Common myeloid progenitor, CD34-positive (primary cell): ENCODE data around the gene GLIPR1.
"Not testable (repeated sequence)": the region's sequence is repeated elsewhere in the genome, so short reads cannot be mapped to it uniquely, and the experiment has no call there.

Experiments used
- CTCF ChIA-PET: fragments of 350-600 bp; sonication (Branson Sonifier 250); formaldehyde crosslinking; loops from one replicate; lab custom pipeline; 2021; ENCODE audit warnings: antibody characterized with exemption; lab: Charles Lee
- POLR2A ChIA-PET: fragments of 350-600 bp; sonication (Branson Sonifier 250); formaldehyde crosslinking; loops from one replicate; lab custom pipeline; 2021; ENCODE audit warnings: antibody characterized with exemption; lab: Charles Lee
- DNase-seq, 3 donors: peaks; one replicate each; pipeline versions ENCODE4 v3.0.0 to v3.0.0-alpha.2; 2013
- H3K27ac ChIP-seq, 2 experiments: 1 replicate in 1 of 2; 2 replicates in 1 of 2; pipeline ENCODE4 v1.7.0; 2013; ENCODE audit warnings: inconsistent platforms in 2 of 2, low read length in 2 of 2, mild to moderate bottlenecking in 2 of 2, low read depth in 1 of 2, moderate library complexity in 1 of 2; ENCODE audit not compliant: severe bottlenecking in 2 of 2, insufficient read depth in 1 of 2, poor library complexity in 1 of 2
- H3K27me3 ChIP-seq, 5 experiments: replicated peaks in 2 of 5; 1 replicate in 3 of 5; 2 replicates in 2 of 5; pipeline versions ENCODE4 v1.6.1 to v1.7.0; 2013; ENCODE audit warnings: low read length in 4 of 5, mild to moderate bottlenecking in 2 of 5, moderate library complexity in 2 of 5, inconsistent platforms in 1 of 5; ENCODE audit not compliant: insufficient read depth in 5 of 5, control insufficient read depth in 4 of 5
- H3K36me3 ChIP-seq, 4 experiments: 1 replicate in 2 of 4; 2 replicates in 2 of 4; pipeline versions ENCODE4 v1.6.1 to v1.7.0; 2013; ENCODE audit warnings: low read length in 3 of 4, control low read depth in 1 of 4, mild to moderate bottlenecking in 1 of 4; ENCODE audit not compliant: control insufficient read depth in 4 of 4, insufficient read depth in 4 of 4
- H3K4me1 ChIP-seq, 4 experiments: 1 replicate in 3 of 4; 2 replicates in 1 of 4; pipeline versions ENCODE4 v1.6.1 to v1.7.1; 2013; ENCODE audit warnings: low read length in 3 of 4, mild to moderate bottlenecking in 3 of 4, control low read depth in 1 of 4, inconsistent platforms in 1 of 4, moderate library complexity in 1 of 4; ENCODE audit not compliant: control insufficient read depth in 4 of 4, insufficient read depth in 4 of 4; ENCODE audit errors: control extremely low read depth in 1 of 4
- H3K4me3 ChIP-seq, 7 experiments: 1 replicate in 4 of 7; 2 replicates in 3 of 7; pipeline versions ENCODE4 v1.5.1 to v1.7.0; 2013; ENCODE audit warnings: mild to moderate bottlenecking in 7 of 7, low read length in 6 of 7, moderate library complexity in 6 of 7, inconsistent platforms in 2 of 7, low read depth in 2 of 7, control low read depth in 1 of 7; ENCODE audit not compliant: insufficient read depth in 4 of 7, control insufficient read depth in 1 of 7; ENCODE audit errors: extremely low read depth in 1 of 7
- H3K9me3 ChIP-seq, 5 experiments: 1 replicate in 4 of 5; 2 replicates in 1 of 5; pipeline versions ENCODE4 v1.6.1 to v1.7.1; 2013; ENCODE audit warnings: low read length in 4 of 5, mild to moderate bottlenecking in 2 of 5, inconsistent platforms in 1 of 5, low read depth in 1 of 5, moderate library complexity in 1 of 5; ENCODE audit not compliant: control insufficient read depth in 4 of 5, insufficient read depth in 2 of 5; ENCODE audit errors: control extremely low read depth in 1 of 5
- WGBS: methylation state at CpG from one replicate; pipeline ENCODE4 v1.1.5; 2013; ENCODE audit not compliant: insufficient coverage; 5-methylcytosine and 5-hydroxymethylcytosine counted together

The GLIPR1 gene

GRCh38 chr12:75521224-75521623, 40.7 kb downstream of the GLIPR1 start:
- POLR2A ChIA-PET, CTCF ChIA-PET, H3K9me3 ChIP-seq, H3K36me3 ChIP-seq, H3K27ac ChIP-seq, H3K4me3 ChIP-seq, DNase-seq, H3K27me3 ChIP-seq, H3K4me1 ChIP-seq: not testable (repeated sequence)

GRCh38 chr12:75522124-75522523, 41.6 kb downstream of the GLIPR1 start:
- POLR2A ChIA-PET, H3K4me3 ChIP-seq, H3K36me3 ChIP-seq, DNase-seq, H3K27me3 ChIP-seq, H3K4me1 ChIP-seq, CTCF ChIA-PET, H3K27ac ChIP-seq, H3K9me3 ChIP-seq: not testable (repeated sequence)
- WGBS, result 97% methylated on average over 3 of the region's 5 CpGs

GRCh38 chr12:75525263-75525662, 44.7 kb downstream of the GLIPR1 start:
- POLR2A ChIA-PET, result interaction anchor here (0.6 kb wide), 1 partner anchor 21 kb away, joined by 4 read pairs; no protein-coding TSS in a partner anchor
- H3K4me3 ChIP-seq, result no peak overlapping the region
- no peak overlapping the region for H3K27ac ChIP-seq
- CTCF ChIA-PET, result interaction anchor here (0.8 to 4.8 kb wide), 8 partner anchors 10 to 1062 kb away, joined by 3 to 74 read pairs (median 12); partner anchors contain the start of genes BBS10, KRR1 and PHLDA1
- no peaks in the 10 kb centered on the region for H3K36me3 ChIP-seq
- no peaks in the 10 kb centered on the region for H3K27me3 ChIP-seq
- no peaks in the 10 kb centered on the region for H3K4me1 ChIP-seq
- H3K9me3 ChIP-seq, result no peaks in the 10 kb centered on the region
- no peak for DNase-seq
- WGBS, result no CpG with 5 or more reads among the region's 1 CpG

- Histone ChIP-seq H3K4me1 (no peaks in the 10 kb centered on the region), H3K9me3 (no peaks in the 10 kb centered on the region), H3K36me3 (no peaks in the 10 kb centered on the region), H3K27me3 (peaks cover 0 to 3% (median 0%) of the 10 kb centered on the region in 5 experiments), H3K27ac (no peak overlapping the region), H3K4me3 (no peak overlapping the region)
- ChIA-PET POLR2A (no interaction called here), CTCF (interaction anchor here (0.6 to 4.8 kb wide), 23 partner anchors 9 to 1400 kb away, joined by 3 to 74 read pairs (median 4); partner anchors contain the start of genes BBS10, KRR1 and PHLDA1)
- DNase-seq, result peak; percentile 39 to 66 (median 58)
- no CpG with 5 or more reads among the region's 4 CpGs for WGBS
These were observed 46.3 kb downstream of the GLIPR1 start for GRCh38 chr12:75526655-75527511.

GRCh38 chr12:75528272-75528671, 47.7 kb downstream of the GLIPR1 start:
- Histone ChIP-seq H3K36me3 (no peaks in the 10 kb centered on the region), H3K27me3 (peaks cover 0 to 3% (median 0%) of the 10 kb centered on the region in 5 experiments), H3K9me3 (no peaks in the 10 kb centered on the region), H3K4me3 (no peak overlapping the region), H3K27ac (no peak overlapping the region), H3K4me1 (no peaks in the 10 kb centered on the region)
- no peak for DNase-seq
- ChIA-PET POLR2A (no interaction called here), CTCF (interaction anchor here (0.6 to 4.8 kb wide), 17 partner anchors 24 to 1262 kb away, joined by 3 to 74 read pairs (median 3); partner anchors contain the start of gene PHLDA1)
- WGBS, result 25% methylated on average over 2 of the region's 2 CpGs

- peak in 2 of 3 donors; percentile 28 to 37 for DNase-seq
- no peaks in the 10 kb centered on the region for H3K4me1 ChIP-seq
- no peak overlapping the region for H3K27ac ChIP-seq
- ChIA-PET POLR2A (no interaction called here), CTCF (interaction anchor here (0.9 to 4.8 kb wide), 9 partner anchors 24 to 1059 kb away, joined by 3 to 74 read pairs (median 6); partner anchors contain the start of gene PHLDA1)
- no peak overlapping the region for H3K4me3 ChIP-seq
- H3K27me3 ChIP-seq, result peaks cover 0 to 3% (median 0%) of the 10 kb centered on the region in 5 experiments
- no peaks in the 10 kb centered on the region for H3K36me3 ChIP-seq
- no peaks in the 10 kb centered on the region for H3K9me3 ChIP-seq
- 0% methylated on average over 1 of the region's 2 CpGs for WGBS
These were observed 48.1 kb downstream of the GLIPR1 start for GRCh38 chr12:75528692-75529091.

- POLR2A ChIA-PET, result no interaction called here
These were observed 48.8 kb downstream of the GLIPR1 start for GRCh38 chr12:75529316-75529715.

More at GRCh38 chr12:75529316-75529715, 48.8 kb downstream of the GLIPR1 start:
- no peaks in the 10 kb centered on the region for H3K4me1 ChIP-seq
- no peak overlapping the region for H3K4me3 ChIP-seq
- H3K27ac ChIP-seq, result no peak overlapping the region
- H3K9me3 ChIP-seq, result no peaks in the 10 kb centered on the region
- peaks cover 0 to 3% (median 0%) of the 10 kb centered on the region in 5 experiments for H3K27me3 ChIP-seq
- whole genome bisulfite sequencing, result no CpG with 5 or more reads among the region's 1 CpG
- DNase-seq, result no peak
- CTCF ChIA-PET, result interaction anchor here (0.9 to 4.8 kb wide), 4 partner anchors 45 to 1058 kb away, joined by 3 to 74 read pairs (median 26); partner anchors contain the start of gene PHLDA1
- no peaks in the 10 kb centered on the region for H3K36me3 ChIP-seq
